Smooth muscle cell of the brain vasculature (primary cell): ENCODE results near the gene SCARB1.

Experiments
- DNase-seq: peaks from one replicate; pipeline ENCODE4 v3.0.0-alpha.2; 2012; ENCODE audit warnings: low read depth, low spot score

The SCARB1 gene

DNA sequence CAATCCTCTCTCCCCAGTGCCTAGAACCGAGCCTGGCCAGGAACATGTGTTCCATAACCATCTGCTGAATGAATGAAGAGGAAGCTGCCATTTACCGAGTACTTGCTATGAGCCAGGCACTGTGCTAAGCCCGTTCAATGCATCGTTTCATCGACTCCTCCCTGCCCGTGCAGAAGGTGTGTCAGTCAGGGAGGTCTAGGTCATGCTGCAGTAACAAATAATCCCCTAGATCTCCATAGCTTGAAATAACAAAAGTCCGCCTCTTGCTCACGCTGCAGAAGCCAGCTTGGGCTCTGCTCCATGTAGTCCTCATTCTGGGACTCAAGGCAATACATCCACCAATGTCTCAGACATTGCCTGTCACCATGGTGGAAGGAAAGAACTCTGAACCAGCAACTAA is 101.3 kb downstream of the SCARB1 start:
- no peak for DNase-seq

DNA sequence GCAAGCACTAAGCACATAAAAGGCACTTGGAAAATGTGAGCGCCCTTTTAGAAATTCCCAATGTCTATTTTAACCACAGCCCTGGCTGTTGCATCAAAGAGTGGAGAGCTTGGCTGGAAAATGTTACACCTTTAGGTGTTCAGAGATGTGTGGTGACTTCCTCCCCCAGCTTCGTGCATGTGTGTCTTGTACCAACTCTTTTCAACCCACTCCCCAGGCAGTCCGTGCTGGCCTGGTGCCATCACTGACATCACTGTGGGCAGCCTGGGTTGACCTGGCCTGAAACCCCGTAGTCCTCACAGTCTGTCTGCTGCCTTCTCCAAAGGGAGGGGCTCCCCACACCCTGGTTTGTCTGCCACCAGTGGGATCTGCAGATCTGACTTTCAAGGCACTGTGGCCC is 101.8 kb downstream of the SCARB1 start:
- DNase-seq, result no peak

DNA sequence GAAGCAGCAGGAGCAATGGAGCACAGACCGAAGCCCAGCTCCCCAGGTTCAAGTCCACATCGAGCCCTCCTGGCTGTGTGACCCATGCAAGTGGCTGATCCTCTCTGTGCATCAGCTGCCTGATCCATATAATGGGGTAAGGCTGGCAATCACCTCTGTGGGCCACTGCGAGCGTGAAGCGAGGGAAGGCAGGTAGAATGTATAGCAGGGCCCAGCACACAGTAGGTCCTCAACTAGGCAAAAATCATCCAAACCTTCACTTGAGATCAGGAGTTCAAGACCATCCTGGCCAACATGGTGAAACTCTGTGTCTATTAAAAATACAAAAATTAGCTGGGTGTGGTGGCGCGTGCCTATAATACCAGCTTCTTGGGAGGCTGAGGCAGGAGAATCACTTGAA is 102.6 kb downstream of the SCARB1 start:
- DNase-seq, result no peak

DNA sequence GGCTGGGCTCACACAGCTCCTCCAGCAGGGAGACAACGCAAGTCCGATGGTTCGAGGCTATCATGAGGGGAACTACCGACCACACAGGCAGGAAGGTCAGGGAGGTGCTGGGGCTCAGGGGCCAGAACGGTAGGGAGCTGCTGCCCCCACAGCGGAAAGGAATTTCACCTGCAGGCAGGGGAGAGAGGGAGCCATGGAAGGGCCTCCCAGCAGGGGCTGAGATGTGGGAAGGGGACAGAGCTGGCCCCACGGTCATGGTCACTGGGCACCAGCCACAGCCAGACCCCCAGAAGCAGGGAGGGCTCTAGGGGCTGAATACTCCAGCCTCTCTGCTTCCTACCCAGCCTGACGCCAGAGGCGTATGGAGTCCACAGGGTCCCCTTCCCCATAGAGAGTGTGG is 103.1 kb downstream of the SCARB1 start:
- no peak for DNase-seq

DNA sequence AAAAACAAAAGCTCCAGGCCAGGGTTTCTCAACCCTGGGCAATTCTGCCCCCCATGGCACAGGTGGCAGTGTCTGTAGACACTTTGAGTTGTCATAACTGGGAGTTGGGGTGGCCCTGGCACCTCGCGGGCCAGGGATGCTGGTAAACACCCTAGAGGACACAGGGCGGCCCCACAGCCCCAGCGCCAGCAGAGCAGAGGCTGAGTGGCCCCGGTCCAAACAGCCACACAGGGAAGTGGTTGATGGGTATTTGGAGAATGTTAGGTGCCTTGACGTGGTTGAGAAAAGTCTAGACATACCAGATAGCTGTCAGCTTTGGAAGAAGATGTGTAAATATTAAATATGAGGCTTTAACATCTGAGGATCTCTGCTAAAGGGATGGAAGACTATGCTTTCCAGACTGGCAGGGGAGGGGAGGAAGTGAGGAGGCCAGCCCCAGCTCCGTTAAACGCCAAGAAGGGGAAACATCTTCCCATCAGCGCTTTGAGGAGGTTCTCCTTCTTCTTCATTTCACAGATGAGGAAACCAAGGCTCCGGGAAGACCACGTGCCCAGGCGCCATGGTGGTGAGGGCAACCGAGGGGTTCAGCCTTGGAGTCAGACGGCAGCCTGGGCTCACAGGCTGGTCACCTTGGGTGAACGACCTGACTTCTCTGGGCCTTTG is 103.7 kb downstream of the SCARB1 start:
- DNase-seq, result no peak

DNA sequence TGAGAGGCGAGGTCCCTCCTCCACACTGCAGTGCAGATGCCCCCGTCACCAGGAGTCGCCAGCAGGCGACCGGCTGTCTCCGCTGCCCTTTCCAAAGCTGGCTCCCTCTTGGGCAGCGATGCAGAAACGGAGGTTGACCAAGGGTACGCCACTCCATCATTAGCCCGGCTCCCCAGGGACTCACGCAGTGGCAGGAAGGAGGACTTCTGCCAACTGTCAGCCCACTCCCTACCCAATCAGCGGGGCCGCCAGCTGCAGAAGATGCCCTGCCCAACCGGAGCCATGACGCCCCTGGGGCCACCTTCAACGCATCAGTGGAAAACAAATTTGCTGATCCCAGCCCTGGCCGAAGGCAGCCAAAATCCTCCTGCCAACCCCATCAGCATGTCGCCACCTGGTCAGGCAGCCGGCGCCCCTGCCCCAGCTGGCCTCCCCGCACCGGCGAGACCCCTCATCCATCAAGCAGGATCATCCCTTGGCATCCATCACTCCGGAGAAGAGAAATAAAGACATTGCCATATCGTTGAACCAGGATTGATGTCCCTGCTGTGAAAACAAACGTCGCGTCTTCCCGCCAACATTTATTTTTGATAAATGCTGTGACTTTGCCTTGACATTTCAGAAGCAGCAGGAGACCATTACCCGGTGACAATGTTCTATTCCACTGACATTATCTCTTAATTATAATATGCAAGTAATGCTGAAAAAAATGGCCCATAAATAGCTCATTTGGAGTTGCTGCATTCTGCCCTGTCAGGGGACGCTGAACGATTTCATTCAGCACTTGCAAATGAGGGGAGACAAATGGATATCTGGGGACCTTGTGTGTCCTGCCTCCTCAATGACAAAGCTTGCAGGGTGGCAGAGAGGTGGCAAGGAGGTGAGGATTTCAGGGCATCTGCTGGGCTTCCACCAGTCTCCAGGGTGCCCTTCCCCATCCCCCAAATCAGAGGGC is 105.1 kb downstream of the SCARB1 start:
- no peak for DNase-seq

DNA sequence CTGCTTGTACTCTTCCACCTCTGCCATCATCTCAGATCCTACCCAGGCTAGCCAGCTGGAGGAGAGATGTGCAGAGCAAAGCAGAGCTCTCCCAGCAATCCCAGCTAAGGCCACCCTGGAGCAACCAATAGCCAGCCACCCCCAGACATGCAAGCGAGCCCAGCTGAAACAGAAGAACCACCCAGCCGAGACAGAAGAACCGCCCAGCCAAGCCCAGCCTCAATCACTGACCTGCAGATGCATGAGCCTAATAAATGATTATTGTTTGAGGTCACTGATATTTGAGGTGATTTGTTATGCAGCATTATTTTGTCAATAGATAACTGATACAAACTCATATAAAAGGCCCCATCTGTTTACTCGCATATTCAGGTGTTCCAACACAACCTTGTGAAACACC is 106.3 kb downstream of the SCARB1 start:
- no peak for DNase-seq

DNA sequence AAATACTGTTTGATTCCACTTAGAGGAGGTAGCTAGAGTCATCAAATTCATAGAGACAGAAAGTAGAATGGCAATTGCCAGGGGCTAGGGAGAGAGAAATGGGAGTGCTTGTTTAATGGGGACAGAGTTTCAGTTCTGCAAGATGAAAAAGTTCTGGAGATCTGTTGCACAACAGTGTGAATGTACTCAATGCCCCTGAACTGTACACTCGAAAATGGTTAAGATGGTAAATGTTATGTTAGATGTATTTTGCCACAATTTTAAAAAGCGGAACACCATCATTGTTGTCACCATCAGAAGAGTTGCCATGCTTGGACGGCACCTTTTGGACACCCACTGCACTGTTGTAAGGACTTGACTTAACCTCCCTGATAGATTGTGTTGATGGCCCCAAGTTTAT is 106.9 kb downstream of the SCARB1 start:
- no peak for DNase-seq

DNA sequence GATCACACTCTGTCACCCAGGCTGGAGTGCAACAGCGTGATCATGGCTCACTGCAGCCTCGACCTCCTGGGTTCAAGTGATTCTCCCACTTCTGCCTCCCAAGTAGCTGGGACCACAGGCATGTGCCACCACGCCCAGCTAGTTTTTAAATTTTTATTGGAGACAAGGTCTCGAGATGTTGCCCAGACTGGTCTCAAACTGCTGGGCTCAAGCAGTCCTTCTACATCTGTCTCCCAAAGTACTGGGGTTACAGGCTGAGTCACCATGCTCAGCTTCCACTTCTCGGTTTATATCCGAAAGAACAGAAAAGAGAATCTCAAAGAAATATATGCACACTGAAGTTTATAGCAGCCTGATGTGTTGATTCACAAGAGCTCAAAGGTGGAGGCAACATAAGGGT is 107.5 kb downstream of the SCARB1 start:
- DNase-seq, result no peak

DNA sequence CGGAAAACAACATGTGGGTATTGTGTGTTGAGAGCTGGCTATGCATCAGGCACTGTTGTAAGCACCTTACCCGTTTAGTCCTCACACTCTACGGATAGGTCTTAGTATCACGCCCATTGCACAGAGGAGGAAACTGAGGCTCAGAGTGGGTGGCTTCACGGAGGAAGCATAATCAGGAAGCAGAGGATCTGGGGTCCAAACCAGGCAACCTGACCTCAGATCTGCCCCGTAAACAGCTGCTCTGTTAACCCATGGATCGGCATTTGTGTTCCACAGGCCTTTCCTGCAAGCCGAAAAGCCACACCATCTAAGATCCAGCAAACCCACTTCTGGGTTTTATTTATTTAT is 107.9 kb downstream of the SCARB1 start:
- DNase-seq, result no peak

DNA sequence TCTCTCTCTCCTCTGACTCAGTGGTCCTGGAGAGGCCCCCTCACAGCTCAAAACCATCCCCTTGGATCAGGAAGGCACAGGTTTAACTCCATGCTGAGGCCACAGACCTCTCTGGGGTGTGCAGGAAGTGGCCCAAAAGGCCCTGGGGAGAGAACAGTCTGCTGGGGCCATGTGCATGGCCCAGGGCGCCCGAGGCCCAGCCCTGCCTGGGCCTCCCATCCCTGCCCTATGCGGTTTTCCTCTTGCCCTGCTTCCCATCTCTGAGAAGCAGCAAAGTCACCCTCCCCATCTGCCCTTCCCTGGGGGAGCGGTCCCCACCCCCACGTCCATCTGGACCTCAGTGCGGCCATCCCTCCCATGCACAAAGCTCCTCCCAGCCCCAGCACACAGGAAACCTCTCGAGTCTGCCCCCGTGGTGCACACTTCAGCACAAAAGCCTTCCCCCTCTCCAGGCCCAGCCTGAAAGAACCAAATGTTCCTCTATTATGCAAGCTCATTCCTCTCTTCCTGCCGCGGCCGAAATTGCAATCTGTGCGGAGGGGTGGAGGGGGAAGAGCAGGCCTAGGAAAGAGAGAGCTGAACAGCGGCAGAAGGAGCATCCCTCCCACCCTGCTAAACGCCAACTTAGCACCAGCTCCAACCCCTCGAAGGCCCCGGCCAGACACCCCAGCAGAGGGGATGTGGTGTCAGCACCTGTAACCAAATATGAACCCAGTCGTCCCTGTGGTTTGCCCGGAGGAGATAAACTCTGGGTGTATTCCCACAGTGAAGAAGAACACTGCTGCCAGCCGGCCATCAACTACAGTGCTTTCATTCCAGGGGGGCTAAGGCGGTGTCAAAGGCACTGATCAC is 108.5 kb downstream of the SCARB1 start:
- peak; percentile 79 for DNase-seq

DNA sequence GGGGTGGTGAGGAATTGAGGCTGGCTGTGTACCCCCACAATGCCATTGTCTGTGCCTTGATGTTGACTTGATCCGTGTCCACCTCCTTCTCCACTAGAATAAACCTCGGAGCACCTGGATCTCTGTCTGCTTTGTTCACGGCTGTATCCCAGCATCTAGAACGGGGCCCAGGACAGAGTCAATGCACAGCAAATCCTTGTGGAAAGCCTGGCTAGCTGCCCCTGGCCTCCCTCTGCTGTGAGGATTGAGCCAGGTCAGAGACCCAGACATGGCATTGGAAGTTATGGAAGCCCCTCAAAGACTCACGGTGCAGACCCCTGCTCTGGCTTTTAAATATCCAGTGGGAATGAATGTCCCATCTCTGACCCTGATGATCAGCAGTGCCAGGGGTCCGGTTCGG is 109.2 kb downstream of the SCARB1 start:
- no peak for DNase-seq

DNA sequence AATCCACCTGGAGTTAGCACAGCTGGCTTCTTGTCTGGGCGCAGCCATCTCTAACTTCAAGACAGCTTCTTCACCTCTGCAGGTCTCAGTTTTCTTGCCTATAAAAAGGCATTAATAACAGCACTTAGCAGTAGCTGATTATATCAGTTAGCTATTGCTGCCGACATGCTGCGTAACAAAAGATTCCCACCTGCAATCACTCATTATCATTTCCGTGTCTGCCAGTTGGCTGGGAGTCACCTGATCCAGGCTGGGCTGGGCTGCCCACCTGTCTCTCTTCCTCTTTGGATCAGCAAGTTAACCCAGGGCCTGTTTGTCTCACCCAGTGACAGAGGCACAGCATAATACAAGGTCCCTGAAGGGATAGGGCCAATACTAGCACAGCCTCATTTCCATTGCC is 109.7 kb downstream of the SCARB1 start:
- no peak for DNase-seq

DNA sequence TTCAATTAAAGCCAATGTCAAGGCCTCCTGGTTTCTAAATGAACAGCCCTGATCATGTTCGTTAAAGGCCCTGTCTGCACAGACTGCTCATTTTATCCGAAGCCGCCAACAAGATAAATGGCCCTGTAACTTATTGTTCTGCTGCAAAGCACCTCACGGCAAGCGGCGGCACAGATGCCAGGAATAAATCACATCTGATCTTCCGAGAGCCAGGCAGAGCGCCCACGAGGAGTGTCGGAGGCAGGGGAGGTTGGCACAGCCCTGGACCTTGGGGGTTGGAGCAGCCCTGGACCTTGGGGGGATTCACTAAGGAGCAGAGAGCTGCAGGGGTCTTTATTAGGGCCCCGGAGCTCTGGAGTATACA is 110.5 kb downstream of the SCARB1 start:
- DNase-seq, result no peak

DNA sequence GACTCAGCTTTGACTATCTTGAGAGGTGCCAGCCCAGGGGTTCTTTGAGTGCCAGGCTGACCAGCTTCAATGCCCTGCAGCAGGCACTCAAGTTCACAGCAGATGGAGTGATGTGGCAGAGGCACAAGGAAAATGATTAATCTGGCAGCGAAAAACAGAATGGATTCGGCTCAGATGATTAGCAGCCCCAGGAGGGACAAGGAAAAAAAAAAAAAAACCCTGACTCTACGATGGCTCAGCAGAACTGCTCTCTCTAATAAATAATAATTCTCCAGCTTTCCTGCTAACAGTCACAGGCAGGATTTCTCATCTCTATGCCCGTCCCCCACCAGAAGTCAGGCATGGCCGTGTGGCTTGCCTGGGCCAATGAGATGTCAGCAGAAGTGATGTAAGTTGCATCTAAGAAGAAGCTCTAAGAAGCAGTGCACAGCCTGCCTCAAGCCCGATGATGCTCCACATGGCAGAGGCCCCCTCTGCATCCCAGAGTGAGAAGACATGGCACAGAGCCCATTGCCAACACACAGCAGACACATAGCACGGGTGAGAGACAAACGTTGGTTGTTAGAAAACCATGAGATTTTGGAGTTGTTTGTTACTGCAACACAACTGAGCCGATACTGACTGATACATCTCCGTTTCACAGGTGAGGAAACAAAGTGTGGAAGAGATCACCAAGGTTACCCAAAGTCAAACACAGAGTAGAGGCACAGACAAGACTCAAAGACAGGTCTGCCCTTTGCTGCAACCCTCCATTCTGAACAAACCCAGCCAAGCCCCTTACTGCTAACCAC is 111.0 kb downstream of the SCARB1 start:
- no peak for DNase-seq

DNA sequence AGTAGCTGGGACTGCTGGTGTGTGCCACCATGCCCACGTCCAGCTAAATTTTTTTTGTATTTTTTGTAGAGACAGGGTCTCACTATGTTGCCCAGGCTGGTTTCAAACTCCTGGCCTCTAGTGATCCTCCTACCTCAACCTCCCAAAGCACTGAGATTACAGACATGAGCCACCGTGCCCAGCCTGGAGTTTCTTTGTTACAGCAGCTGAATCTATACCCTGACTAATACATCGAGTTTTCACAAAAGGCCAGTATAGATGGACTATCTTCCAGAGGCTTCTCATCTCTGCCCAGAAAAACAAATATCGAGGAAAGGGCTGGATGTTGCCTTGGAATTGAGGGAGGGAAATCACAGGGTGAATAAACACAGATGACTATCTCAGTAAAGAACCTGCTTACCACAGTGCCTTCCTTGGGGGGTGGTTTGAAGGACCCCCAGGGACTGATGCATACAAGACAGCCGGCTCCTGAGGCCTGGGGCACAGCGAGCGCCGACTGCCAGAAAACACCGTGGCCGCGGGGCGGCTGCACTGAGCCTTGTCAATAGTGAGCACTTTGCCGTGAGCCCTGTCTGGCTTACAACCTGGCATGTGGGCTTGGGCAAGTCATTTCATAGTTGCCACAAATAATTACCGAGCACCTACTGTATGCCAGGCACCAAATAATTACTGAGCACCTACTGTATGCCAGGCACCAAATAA is 111.9 kb downstream of the SCARB1 start:
- DNase-seq, result no peak

DNA sequence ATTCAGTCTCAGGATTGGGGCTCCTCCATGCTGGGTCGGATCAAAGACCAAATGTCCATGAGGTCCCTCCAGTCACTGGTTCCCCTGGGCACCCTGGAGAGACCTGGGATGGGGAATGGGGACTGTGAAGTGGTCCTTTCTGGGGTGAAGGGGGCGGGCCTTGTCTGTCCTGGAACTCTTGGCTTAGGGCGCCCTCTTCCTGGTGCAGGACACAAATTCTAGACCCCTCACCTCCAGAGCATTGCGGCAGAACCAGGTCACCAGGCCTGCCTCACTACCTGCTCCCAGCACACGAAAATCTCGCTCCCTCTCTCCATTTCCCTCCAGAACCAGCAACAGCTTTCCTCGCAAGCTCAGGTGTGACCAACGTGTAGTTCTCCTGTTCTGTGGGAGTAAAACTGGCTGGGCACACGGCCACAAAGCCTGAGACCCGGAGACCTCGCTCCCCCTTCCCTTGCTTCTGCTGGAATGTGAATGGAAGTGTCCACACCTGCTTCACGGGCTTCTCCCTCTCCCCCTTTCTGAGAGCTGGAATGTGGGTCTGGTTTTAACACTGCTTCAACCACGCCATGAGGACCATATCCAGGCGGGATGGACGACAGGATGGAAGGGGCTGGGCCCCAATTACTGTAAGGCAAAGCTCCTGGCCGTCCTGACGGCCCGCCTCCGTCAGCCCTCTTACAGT is 112.7 kb downstream of the SCARB1 start:
- DNase-seq, result no peak

DNA sequence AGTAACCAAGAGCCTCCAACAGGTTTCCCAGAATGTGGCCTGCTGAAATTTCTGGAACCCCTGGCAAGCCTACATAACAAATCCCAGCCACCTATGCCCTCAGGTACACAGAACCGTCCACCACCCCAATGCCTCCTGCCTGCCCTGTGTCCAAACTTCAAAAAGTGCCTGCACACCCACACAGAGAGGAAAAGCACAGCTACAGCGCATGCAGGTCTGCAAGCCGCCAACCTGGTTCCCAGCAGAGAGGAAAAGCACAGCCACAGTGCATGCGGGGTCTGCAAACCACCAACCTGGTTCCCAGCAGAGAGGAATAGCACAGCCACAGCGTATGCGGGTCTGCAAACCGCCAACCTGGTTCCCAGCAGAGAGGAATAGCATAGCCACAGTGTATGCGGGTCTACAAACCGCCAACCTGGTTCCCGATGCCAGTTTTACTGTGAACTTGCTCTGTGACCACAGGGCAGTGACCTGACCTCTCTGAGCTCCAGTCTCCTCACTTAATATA is 113.5 kb downstream of the SCARB1 start:
- DNase-seq, result no peak

DNA sequence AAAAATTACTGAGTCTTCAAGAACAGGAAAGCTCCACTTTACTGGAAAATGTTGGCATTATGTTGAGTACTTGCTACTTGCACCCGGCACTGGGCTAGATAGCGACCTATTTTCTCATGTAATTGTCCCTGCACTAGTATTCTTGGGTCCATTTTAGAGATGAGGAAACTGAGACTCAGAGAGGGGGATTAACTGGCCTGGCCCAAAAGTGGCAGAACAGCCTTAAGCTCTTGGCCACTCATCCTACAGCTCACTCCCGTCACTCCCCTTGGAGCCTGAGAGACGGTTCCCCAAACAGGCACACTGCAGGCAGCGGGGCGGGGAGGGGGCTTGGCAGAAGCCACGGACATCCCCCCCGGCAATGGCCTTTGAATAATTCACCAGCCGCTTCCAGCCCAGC is 113.9 kb downstream of the SCARB1 start:
- DNase-seq, result no peak
